Measurements from ENCODE around the gene OSGEPL1.

The OSGEPL1 gene

GRCh38 chr2:189702071-189702470 is 60.5 kb downstream of the OSGEPL1 start:
- peak; percentile 7 for TF ChIP-seq CTCF (IDR thresholded peaks at IDR 0.05; ENCODE audit: control insufficient read depth, insufficient read depth, low read depth, low read length, missing control alignments)
- no peak overlapping the region for H3K4me3 ChIP-seq (ENCODE audit: control insufficient read depth, low read depth, low read length)
- no peak for DNase-seq (ENCODE audit: low read depth)

- H3K4me3 ChIP-seq (ENCODE audit: control insufficient read depth, low read depth, low read length): no peak overlapping the region
- no peak for DNase-seq (ENCODE audit: low read depth)
- no peak for TF ChIP-seq CTCF (IDR thresholded peaks at IDR 0.05; ENCODE audit: control insufficient read depth, insufficient read depth, low read depth, low read length, missing control alignments)
Measured at GRCh38 chr2:189700681-189701080, 61.9 kb downstream of the OSGEPL1 start.

- H3K4me3 ChIP-seq (ENCODE audit: control insufficient read depth, low read depth, low read length): no peak overlapping the region
- DNase-seq (ENCODE audit: low read depth): no peak
Measured at GRCh38 chr2:189698020-189698887, 64.3 kb downstream of the OSGEPL1 start.

More at GRCh38 chr2:189698020-189698887, 64.3 kb downstream of the OSGEPL1 start:
- peak; percentile 49 for TF ChIP-seq CTCF (IDR thresholded peaks at IDR 0.05; ENCODE audit: control insufficient read depth, insufficient read depth, low read depth, low read length, missing control alignments)

Data from AG09309 (cell line).